Ascending aorta (tissue), 2 donors: ENCODE data around the gene PDZRN4. TPM values are rescaled to one million over a fixed set of nuclear protein-coding genes. Genes with fewer than 3 reads are reported as not detected.

Source experiments
- DNase-seq, 2 donors: peaks; one replicate each; pipeline ENCODE4 v3.0.0-alpha.2; 2019; ENCODE audit warnings: low spot score in 2 of 2
- H3K27ac ChIP-seq, 2 donors: fragments of 200-600 bp; sonication (generic); one replicate each; pipeline ENCODE4 v1.5.1; 2016 to 2017; ENCODE audit warnings: mild to moderate bottlenecking in 1 of 2
- H3K27me3 ChIP-seq: fragments of 200-600 bp; sonication (generic); one replicate; pipeline ENCODE4 v1.5.1; 2017
- H3K36me3 ChIP-seq, 2 donors: fragments of 200-600 bp; sonication (generic); one replicate each; pipeline ENCODE4 v1.5.1; 2016
- H3K4me1 ChIP-seq, 2 donors: fragments of 200-600 bp; sonication (generic); one replicate each; pipeline ENCODE4 v1.5.1; 2016 to 2017; ENCODE audit warnings: mild to moderate bottlenecking in 1 of 2
- H3K4me3 ChIP-seq, 2 donors: fragments of 200-600 bp; sonication (generic); one replicate each; pipeline ENCODE4 v1.5.1; 2016 to 2017; ENCODE audit warnings: mild to moderate bottlenecking in 1 of 2
- H3K9me3 ChIP-seq, 2 donors: fragments of 200-600 bp; sonication (generic); one replicate each; pipeline ENCODE4 v1.5.1; 2016
- intact Hi-C: fragments of 100-400 bp; cut with DNase I; formaldehyde crosslinking; loops from one replicate; pipeline ENCODE4 v1.15.1; 2023
- total RNA-seq: library from RNA; depleted of rRNA; stranded (reverse); fragments of >200 nt; gene quantifications from one replicate; pipeline ENCODE4 v1.1.0, GENCODE V29; 2016
- TF ChIP-seq, protein P1 (sequence below), 3 experiments: fragments of 200-600 bp in 2 of 3; fragments of 450-650 bp in 1 of 3; sonication (generic) in 2 of 3; IDR thresholded peaks; one replicate each; pipeline ENCODE4 v1.5.1; 2016 to 2019; ENCODE audit warnings: antibody characterized with exemption in 3 of 3, mild to moderate bottlenecking in 1 of 3, moderate library complexity in 1 of 3

Gene PDZRN4
- total RNA-seq, 1 donor from 2014 or later = 1.3 TPM

DNA sequence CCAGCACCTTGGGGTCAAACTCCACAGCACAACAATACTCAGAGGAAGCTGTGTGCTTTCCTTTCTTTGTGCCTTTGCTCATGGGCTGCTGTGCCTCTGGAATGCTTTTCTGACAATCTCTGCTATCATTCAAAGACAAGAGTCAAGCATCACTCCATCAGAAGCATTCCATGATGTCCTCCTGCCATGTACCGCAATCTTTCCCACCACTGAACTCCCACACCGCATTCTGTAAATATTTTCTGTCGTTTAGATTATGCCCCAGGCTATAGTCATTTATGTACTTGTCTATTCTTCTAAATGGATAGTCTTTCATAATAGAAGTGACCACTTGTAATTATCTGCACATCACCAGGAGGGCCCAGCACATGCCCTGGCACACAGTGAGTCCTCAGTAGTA is 327.8 kb downstream of the PDZRN4 start:
- intact Hi-C loops = no loop called here
- Histone ChIP-seq H3K9me3 (no peaks in the 10 kb centered on the region), H3K4me1 (no peaks in the 10 kb centered on the region), H3K4me3 (no peak overlapping the region), H3K27ac (no peak overlapping the region), H3K27me3 (no peaks in the 10 kb centered on the region), H3K36me3 (no peaks in the 10 kb centered on the region)
- TF ChIP-seq, protein P1, sequence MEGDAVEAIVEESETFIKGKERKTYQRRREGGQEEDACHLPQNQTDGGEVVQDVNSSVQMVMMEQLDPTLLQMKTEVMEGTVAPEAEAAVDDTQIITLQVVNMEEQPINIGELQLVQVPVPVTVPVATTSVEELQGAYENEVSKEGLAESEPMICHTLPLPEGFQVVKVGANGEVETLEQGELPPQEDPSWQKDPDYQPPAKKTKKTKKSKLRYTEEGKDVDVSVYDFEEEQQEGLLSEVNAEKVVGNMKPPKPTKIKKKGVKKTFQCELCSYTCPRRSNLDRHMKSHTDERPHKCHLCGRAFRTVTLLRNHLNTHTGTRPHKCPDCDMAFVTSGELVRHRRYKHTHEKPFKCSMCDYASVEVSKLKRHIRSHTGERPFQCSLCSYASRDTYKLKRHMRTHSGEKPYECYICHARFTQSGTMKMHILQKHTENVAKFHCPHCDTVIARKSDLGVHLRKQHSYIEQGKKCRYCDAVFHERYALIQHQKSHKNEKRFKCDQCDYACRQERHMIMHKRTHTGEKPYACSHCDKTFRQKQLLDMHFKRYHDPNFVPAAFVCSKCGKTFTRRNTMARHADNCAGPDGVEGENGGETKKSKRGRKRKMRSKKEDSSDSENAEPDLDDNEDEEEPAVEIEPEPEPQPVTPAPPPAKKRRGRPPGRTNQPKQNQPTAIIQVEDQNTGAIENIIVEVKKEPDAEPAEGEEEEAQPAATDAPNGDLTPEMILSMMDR (IDR thresholded peaks at IDR 0.05) = no peak
- no peak for DNase-seq

DNA sequence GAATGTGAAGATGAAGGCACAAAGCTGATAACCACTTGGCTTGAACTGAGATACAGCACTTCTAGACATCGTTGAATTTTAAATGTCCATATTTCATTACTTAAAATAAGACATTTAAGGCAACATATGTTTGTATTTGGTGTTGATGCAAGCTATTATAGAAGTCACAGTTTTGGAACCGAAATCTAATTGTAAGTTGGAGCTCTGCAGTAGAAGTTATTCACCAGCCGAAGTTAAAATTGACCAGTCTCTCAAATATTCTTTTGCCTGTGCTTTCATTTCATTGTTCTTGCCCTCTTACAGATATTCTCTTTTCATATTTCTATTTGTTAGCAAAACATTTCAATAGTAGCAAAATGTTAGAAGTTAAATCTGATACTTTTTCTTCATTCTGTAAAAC is 332.7 kb downstream of the PDZRN4 start:
- Histone ChIP-seq H3K27ac (no peak overlapping the region), H3K36me3 (no peaks in the 10 kb centered on the region), H3K27me3 (no peaks in the 10 kb centered on the region), H3K9me3 (no peaks in the 10 kb centered on the region), H3K4me1 (peaks cover 0 to 3% of the 10 kb centered on the region in 2 donors), H3K4me3 (no peak overlapping the region)
- no peak for DNase-seq
- TF ChIP-seq, protein P1 (IDR thresholded peaks at IDR 0.05) = no peak
- intact Hi-C loops = no loop called here

DNA sequence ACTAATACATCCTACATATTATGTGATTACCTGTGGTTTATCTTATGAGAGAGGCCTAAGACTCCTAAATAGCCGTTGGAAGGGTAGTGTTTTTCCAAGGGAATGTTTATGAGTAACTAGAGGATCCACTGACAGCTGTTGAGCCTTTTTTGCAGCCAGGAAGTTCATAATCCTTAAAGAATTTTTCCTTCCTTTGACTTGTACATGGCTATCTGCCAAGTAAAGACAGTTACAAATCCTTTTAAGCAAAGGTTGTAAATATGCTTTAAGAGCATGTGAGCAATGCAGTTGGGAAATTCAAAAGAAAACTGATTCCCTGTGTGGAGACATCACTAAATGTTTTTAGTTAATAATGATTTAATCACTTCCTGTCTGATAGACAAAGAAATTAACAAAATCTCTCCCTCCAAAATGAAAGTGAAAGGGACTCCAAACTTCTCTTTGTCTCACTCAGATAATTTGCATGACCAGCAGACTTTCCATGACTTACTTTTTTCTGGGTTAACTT is 333.8 kb downstream of the PDZRN4 start:
- H3K9me3 ChIP-seq = no peaks in the 10 kb centered on the region
- intact Hi-C loops = no loop called here
- H3K27ac ChIP-seq = no peak overlapping the region
- peak overlapping the region in 1 of 2 donors; percentile 25 for H3K4me3 ChIP-seq
- no peak for DNase-seq
- TF ChIP-seq, protein P1 (IDR thresholded peaks at IDR 0.05) = no peak
- H3K36me3 ChIP-seq = no peaks in the 10 kb centered on the region
- peaks cover 0 to 3% of the 10 kb centered on the region in 2 donors for H3K4me1 ChIP-seq
- no peaks in the 10 kb centered on the region for H3K27me3 ChIP-seq

DNA sequence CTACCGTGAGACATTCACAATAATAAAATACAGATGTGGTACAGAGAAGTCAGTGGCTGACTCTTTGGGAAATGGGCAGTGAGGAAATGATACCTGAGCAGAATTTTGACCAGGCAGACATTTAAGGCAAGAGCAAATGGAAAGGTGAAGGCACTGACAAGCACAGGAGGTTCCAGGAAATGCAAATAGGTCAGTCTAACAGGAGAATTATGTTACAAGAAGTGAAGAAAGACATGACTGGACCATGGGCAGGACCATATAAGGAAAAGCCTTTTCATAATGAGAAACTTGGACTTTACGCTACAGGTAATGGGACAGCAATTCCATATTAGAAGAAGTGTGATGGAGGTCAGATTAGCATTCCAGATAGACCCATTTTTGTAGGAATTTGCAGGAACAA is 338.9 kb downstream of the PDZRN4 start:
- H3K36me3 ChIP-seq = no peaks in the 10 kb centered on the region
- TF ChIP-seq, protein P1 (IDR thresholded peaks at IDR 0.05) = no peak
- DNase-seq = no peak
- no peaks in the 10 kb centered on the region for H3K27me3 ChIP-seq
- intact Hi-C loops = no loop called here
- H3K27ac ChIP-seq = no peak overlapping the region
- no peaks in the 10 kb centered on the region for H3K4me1 ChIP-seq
- H3K4me3 ChIP-seq = no peak overlapping the region
- no peaks in the 10 kb centered on the region for H3K9me3 ChIP-seq

GRCh38 chr12:41527534-41528116 is 339.5 kb downstream of the PDZRN4 start:
- intact Hi-C loops = no loop called here
- no peak overlapping the region for H3K27ac ChIP-seq

More at GRCh38 chr12:41527534-41528116, 339.5 kb downstream of the PDZRN4 start:
- Histone ChIP-seq H3K27me3 (no peaks in the 10 kb centered on the region), H3K9me3 (no peaks in the 10 kb centered on the region), H3K4me3 (no peak overlapping the region), H3K4me1 (no peaks in the 10 kb centered on the region), H3K36me3 (no peaks in the 10 kb centered on the region)
- TF ChIP-seq, protein P1 (IDR thresholded peaks at IDR 0.05) = no peak
- no peak for DNase-seq
